ENCODE measurements around the gene ERC2.

- TF ChIP-seq CTCF (IDR thresholded peaks at IDR 0.05): no peak
- TF ChIP-seq POLR2A (IDR thresholded peaks at IDR 0.05): no peak
Observed at GRCh38 chr3:56428667-56429066, 39.6 kb downstream of the ERC2 start.
